ENCODE data around the gene TMEM63C.

TMEM63C gene

DNA sequence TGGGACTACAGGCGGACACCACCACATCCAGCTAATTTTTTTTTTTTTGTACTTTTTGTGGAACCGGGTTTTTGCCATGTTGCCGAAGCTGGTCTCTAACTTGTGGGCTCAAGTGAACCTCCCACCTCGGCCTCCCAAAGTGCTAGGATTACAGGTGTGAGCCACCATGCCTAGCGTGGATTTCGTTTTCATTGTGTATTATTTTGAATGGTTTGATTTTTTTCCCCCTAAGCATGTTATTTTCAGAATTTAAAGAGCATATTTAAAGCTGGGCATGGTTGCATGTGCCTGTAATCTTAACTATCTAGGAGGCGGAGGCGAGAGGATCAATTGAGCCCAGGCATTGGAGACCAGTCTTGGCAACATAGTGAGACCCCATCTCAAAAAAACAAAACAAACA, 13.1 kb downstream of the TMEM63C start (continued):
- TF ChIP-seq OVOL3 (tag by site-specific recombination; IDR thresholded peaks at IDR 0.05) (no peak), KLF16 (tag by site-specific recombination; IDR thresholded peaks at IDR 0.05) (no peak), ZNF571 (tag by site-specific recombination; IDR thresholded peaks at IDR 0.05) (no peak), ZSCAN30 (tag by site-specific recombination; IDR thresholded peaks at IDR 0.05) (no peak), ZNF792 (tag by site-specific recombination; IDR thresholded peaks at IDR 0.05) (no peak)
- TF ChIP-seq, protein P1, sequence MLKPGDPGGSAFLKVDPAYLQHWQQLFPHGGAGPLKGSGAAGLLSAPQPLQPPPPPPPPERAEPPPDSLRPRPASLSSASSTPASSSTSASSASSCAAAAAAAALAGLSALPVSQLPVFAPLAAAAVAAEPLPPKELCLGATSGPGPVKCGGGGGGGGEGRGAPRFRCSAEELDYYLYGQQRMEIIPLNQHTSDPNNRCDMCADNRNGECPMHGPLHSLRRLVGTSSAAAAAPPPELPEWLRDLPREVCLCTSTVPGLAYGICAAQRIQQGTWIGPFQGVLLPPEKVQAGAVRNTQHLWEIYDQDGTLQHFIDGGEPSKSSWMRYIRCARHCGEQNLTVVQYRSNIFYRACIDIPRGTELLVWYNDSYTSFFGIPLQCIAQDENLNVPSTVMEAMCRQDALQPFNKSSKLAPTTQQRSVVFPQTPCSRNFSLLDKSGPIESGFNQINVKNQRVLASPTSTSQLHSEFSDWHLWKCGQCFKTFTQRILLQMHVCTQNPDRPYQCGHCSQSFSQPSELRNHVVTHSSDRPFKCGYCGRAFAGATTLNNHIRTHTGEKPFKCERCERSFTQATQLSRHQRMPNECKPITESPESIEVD (tag by site-specific recombination; IDR thresholded peaks at IDR 0.05), result no peak
- TF ChIP-seq, protein P2, sequence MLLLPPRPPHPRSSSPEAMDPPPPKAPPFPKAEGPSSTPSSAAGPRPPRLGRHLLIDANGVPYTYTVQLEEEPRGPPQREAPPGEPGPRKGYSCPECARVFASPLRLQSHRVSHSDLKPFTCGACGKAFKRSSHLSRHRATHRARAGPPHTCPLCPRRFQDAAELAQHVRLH (tag by site-specific recombination; IDR thresholded peaks at IDR 0.05), result no peak

DNA sequence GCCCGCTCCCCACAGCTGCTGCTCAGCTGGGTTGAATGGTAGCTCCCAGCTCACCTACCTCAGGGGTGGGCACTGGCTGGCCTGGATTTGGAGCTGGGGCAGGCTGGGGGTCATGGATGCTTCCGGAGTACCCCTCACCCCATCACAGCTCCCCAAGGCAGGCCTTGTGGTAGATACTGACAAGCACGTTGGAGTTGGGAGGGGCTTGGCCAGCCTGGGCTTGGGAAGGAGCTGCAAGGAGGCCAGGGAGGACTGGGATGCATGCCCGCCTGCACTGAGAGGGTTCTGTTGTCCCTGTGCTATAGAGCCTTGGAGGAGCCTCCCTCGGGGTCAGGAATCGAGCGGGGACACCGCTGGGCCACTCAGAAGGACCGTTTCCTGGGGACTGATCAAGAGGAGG, 14.2 kb downstream of the TMEM63C start:
- H3K4me3 ChIP-seq (ENCODE audit: low read depth, low read length), result no peak overlapping the region
- CTCF ChIA-PET, result no interaction called here
- H3K36me3 ChIP-seq (ENCODE audit: control insufficient read depth in 2 of 2, insufficient read depth in 1 of 2, low read length in 2 of 2), result no peaks in the 10 kb centered on the region
- TF ChIP-seq ZNF48 (tag by site-specific recombination; IDR thresholded peaks at IDR 0.05) (no peak), SP3 (tag by site-specific recombination; IDR thresholded peaks at IDR 0.05) (no peak), ZNF623 (tag by site-specific recombination; IDR thresholded peaks at IDR 0.05) (no peak)
- H3K9me3 ChIP-seq (ENCODE audit: control insufficient read depth, insufficient read depth, low read depth, low read length), result no peaks in the 10 kb centered on the region
- POLR2A ChIA-PET, result no interaction called here
- H3K4me1 ChIP-seq (ENCODE audit: control insufficient read depth, insufficient read depth, low read length), result no peaks in the 10 kb centered on the region
- H3K27ac ChIP-seq (ENCODE audit: extremely low read depth, low read depth, low read length), result no peak overlapping the region

DNA sequence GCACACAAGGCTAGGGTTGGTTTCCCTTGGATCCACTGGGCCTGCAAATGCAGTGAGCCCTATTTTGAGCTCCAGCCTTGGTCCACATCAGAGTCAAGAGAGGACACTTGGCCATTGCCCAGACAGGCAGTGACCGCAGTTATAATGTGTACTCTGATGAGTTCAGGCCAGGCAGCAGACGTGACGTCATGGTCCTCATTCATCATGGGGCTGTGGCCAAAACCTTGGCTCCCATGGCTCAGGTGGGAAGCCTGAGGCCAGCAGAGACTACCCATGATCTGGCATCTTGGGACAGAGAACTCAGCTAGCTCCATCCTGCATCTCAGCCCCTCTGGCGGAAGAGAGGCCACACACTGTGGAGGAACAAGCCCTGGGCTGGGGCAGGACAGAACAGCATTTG, 16.4 kb downstream of the TMEM63C start:
- CTCF ChIA-PET, result interaction anchor here (0.7 kb wide), 1 partner anchor 74 kb away, joined by 4 read pairs; no protein-coding TSS in a partner anchor
- no peak for TF ChIP-seq ZNF624 (tag by site-specific recombination; IDR thresholded peaks at IDR 0.05)
- TF ChIP-seq, protein P3, sequence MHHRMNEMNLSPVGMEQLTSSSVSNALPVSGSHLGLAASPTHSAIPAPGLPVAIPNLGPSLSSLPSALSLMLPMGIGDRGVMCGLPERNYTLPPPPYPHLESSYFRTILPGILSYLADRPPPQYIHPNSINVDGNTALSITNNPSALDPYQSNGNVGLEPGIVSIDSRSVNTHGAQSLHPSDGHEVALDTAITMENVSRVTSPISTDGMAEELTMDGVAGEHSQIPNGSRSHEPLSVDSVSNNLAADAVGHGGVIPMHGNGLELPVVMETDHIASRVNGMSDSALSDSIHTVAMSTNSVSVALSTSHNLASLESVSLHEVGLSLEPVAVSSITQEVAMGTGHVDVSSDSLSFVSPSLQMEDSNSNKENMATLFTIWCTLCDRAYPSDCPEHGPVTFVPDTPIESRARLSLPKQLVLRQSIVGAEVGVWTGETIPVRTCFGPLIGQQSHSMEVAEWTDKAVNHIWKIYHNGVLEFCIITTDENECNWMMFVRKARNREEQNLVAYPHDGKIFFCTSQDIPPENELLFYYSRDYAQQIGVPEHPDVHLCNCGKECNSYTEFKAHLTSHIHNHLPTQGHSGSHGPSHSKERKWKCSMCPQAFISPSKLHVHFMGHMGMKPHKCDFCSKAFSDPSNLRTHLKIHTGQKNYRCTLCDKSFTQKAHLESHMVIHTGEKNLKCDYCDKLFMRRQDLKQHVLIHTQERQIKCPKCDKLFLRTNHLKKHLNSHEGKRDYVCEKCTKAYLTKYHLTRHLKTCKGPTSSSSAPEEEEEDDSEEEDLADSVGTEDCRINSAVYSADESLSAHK (tag by site-specific recombination; IDR thresholded peaks at IDR 0.05), result no peak
- TF ChIP-seq ZNF423 (tag by site-specific recombination; IDR thresholded peaks at IDR 0.05), result no peak
- TF ChIP-seq ZNF221 (tag by site-specific recombination; IDR thresholded peaks at IDR 0.05; ENCODE audit: borderline replicate concordance), result no peak
- TF ChIP-seq, protein P4, sequence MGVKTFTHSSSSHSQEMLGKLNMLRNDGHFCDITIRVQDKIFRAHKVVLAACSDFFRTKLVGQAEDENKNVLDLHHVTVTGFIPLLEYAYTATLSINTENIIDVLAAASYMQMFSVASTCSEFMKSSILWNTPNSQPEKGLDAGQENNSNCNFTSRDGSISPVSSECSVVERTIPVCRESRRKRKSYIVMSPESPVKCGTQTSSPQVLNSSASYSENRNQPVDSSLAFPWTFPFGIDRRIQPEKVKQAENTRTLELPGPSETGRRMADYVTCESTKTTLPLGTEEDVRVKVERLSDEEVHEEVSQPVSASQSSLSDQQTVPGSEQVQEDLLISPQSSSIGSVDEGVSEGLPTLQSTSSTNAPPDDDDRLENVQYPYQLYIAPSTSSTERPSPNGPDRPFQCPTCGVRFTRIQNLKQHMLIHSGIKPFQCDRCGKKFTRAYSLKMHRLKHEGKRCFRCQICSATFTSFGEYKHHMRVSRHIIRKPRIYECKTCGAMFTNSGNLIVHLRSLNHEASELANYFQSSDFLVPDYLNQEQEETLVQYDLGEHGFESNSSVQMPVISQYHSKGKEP (tag by site-specific recombination; IDR thresholded peaks at IDR 0.05), result no peak
- TF ChIP-seq, protein P5, sequence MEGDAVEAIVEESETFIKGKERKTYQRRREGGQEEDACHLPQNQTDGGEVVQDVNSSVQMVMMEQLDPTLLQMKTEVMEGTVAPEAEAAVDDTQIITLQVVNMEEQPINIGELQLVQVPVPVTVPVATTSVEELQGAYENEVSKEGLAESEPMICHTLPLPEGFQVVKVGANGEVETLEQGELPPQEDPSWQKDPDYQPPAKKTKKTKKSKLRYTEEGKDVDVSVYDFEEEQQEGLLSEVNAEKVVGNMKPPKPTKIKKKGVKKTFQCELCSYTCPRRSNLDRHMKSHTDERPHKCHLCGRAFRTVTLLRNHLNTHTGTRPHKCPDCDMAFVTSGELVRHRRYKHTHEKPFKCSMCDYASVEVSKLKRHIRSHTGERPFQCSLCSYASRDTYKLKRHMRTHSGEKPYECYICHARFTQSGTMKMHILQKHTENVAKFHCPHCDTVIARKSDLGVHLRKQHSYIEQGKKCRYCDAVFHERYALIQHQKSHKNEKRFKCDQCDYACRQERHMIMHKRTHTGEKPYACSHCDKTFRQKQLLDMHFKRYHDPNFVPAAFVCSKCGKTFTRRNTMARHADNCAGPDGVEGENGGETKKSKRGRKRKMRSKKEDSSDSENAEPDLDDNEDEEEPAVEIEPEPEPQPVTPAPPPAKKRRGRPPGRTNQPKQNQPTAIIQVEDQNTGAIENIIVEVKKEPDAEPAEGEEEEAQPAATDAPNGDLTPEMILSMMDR (tag by site-specific recombination; IDR thresholded peaks at IDR 0.05), result no peak
- TF ChIP-seq, protein P6, sequence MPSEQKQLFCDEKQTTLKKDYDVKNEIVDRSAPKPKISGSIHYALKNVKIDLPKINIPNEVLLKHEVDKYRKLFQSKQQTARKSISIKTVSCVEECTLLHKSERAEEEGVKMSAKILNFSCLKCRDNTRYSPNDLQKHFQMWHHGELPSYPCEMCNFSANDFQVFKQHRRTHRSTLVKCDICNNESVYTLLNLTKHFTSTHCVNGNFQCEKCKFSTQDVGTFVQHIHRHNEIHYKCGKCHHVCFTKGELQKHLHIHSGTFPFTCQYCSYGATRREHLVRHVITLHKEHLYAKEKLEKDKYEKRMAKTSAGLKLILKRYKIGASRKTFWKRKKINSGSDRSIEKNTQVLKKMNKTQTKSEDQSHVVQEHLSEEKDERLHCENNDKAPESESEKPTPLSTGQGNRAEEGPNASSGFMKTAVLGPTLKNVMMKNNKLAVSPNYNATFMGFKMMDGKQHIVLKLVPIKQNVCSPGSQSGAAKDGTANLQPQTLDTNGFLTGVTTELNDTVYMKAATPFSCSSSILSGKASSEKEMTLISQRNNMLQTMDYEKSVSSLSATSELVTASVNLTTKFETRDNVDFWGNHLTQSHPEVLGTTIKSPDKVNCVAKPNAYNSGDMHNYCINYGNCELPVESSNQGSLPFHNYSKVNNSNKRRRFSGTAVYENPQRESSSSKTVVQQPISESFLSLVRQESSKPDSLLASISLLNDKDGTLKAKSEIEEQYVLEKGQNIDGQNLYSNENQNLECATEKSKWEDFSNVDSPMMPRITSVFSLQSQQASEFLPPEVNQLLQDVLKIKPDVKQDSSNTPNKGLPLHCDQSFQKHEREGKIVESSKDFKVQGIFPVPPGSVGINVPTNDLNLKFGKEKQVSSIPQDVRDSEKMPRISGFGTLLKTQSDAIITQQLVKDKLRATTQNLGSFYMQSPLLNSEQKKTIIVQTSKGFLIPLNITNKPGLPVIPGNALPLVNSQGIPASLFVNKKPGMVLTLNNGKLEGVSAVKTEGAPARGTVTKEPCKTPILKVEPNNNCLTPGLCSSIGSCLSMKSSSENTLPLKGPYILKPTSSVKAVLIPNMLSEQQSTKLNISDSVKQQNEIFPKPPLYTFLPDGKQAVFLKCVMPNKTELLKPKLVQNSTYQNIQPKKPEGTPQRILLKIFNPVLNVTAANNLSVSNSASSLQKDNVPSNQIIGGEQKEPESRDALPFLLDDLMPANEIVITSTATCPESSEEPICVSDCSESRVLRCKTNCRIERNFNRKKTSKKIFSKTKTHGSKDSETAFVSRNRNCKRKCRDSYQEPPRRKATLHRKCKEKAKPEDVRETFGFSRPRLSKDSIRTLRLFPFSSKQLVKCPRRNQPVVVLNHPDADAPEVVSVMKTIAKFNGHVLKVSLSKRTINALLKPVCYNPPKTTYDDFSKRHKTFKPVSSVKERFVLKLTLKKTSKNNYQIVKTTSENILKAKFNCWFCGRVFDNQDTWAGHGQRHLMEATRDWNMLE (tag by site-specific recombination; conservative IDR thresholded peaks at IDR 0.05; ENCODE audit: low read depth), result no peak
- no peak for TF ChIP-seq ZNF366 (tag by site-specific recombination; conservative IDR thresholded peaks at IDR 0.05)
- TF ChIP-seq HOXD13 (CRISPR knock-in tag; IDR thresholded peaks at IDR 0.05; ENCODE audit: borderline replicate concordance), result no peak
- no peak for TF ChIP-seq ZNF596 (tag by site-specific recombination; IDR thresholded peaks at IDR 0.05)
- no peak for TF ChIP-seq ZNF248 (tag by site-specific recombination; IDR thresholded peaks at IDR 0.05)

More for the DNA sequence above, 16.4 kb downstream of the TMEM63C start:
- Histone ChIP-seq H3K9me3 (ENCODE audit: control insufficient read depth, insufficient read depth, low read depth, low read length) (no peaks in the 10 kb centered on the region), H3K4me3 (ENCODE audit: low read depth, low read length) (no peak overlapping the region), H3K27ac (ENCODE audit: extremely low read depth, low read depth, low read length) (no peak overlapping the region), H3K4me1 (ENCODE audit: control insufficient read depth, insufficient read depth, low read length) (no peaks in the 10 kb centered on the region), H3K36me3 (ENCODE audit: control insufficient read depth in 2 of 2, insufficient read depth in 1 of 2, low read length in 2 of 2) (no peaks in the 10 kb centered on the region)
- POLR2A ChIA-PET, result no interaction called here
